ENCODE measurements around the gene GPRC5C.

The GPRC5C gene

GRCh38 chr17:74454197-74455024 lies 22.5 kb downstream of the GPRC5C start:
- peak overlapping the region; percentile 47 for H3K4me3 ChIP-seq (ENCODE audit: low read length)

GRCh38 chr17:74455025-74455545 lies 23.2 kb downstream of the GPRC5C start:
- H3K27me3 ChIP-seq (ENCODE audit: insufficient read depth, low read length): peaks cover 7% of the 10 kb centered on the region
- no peaks in the 10 kb centered on the region for H3K36me3 ChIP-seq (ENCODE audit: insufficient read depth, low read length)
- peaks cover 15% of the 10 kb centered on the region for H3K4me1 ChIP-seq (ENCODE audit: insufficient read depth, low read length)
- H2AFZ ChIP-seq (ENCODE audit: low read depth, low read length): no peak overlapping the region
- H3K9me3 ChIP-seq (ENCODE audit: low read length): no peaks in the 10 kb centered on the region
- H3K4me3 ChIP-seq (ENCODE audit: low read length): no peak overlapping the region

More at GRCh38 chr17:74454197-74455024, 22.5 kb downstream of the GPRC5C start:
- Histone ChIP-seq H3K9me3 (ENCODE audit: low read length) (no peaks in the 10 kb centered on the region), H2AFZ (ENCODE audit: low read depth, low read length) (peak overlapping the region; percentile 80), H3K36me3 (ENCODE audit: insufficient read depth, low read length) (no peaks in the 10 kb centered on the region), H3K4me1 (ENCODE audit: insufficient read depth, low read length) (peaks cover 15% of the 10 kb centered on the region), H3K27me3 (ENCODE audit: insufficient read depth, low read length) (peaks cover 7% of the 10 kb centered on the region)

GRCh38 chr17:74455821-74456220 lies 23.9 kb downstream of the GPRC5C start:
- Histone ChIP-seq H3K9me3 (ENCODE audit: low read length) (no peaks in the 10 kb centered on the region), H3K36me3 (ENCODE audit: insufficient read depth, low read length) (no peaks in the 10 kb centered on the region), H3K4me3 (ENCODE audit: low read length) (no peak overlapping the region), H3K27me3 (ENCODE audit: insufficient read depth, low read length) (peaks cover 7% of the 10 kb centered on the region), H3K4me1 (ENCODE audit: insufficient read depth, low read length) (peaks cover 15% of the 10 kb centered on the region), H2AFZ (ENCODE audit: low read depth, low read length) (no peak overlapping the region)

GRCh38 chr17:74457146-74457819 lies 25.4 kb downstream of the GPRC5C start:
- peaks cover 7% of the 10 kb centered on the region for H3K27me3 ChIP-seq (ENCODE audit: insufficient read depth, low read length)
- no peaks in the 10 kb centered on the region for H3K36me3 ChIP-seq (ENCODE audit: insufficient read depth, low read length)
- no peaks in the 10 kb centered on the region for H3K9me3 ChIP-seq (ENCODE audit: low read length)
- H2AFZ ChIP-seq (ENCODE audit: low read depth, low read length): no peak overlapping the region
- H3K4me1 ChIP-seq (ENCODE audit: insufficient read depth, low read length): peaks cover 15% of the 10 kb centered on the region
- no peak overlapping the region for H3K4me3 ChIP-seq (ENCODE audit: low read length)

DNA sequence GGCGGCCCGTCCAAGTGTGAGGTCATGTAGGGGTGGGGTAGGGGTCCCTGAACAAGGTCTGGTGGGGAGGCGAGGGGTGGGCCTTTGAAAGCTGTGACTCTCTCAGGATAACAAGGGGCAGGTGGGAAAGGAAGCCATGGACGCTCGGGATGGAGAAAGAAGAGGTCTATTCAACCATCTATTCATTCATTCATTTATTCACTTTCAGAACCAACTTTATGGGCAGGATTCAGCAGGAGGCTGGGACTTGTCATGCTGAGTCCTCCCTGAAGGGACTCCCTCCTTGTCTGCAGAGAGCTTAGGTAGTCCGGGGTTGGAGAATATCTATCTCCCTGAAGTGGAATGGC lies 25.9 kb downstream of the GPRC5C start:
- H2AFZ ChIP-seq (ENCODE audit: low read depth, low read length): no peak overlapping the region
- no peaks in the 10 kb centered on the region for H3K36me3 ChIP-seq (ENCODE audit: insufficient read depth, low read length)
- H3K9me3 ChIP-seq (ENCODE audit: low read length): no peaks in the 10 kb centered on the region
- H3K4me1 ChIP-seq (ENCODE audit: insufficient read depth, low read length): peaks cover 15% of the 10 kb centered on the region
- no peak overlapping the region for H3K4me3 ChIP-seq (ENCODE audit: low read length)
- H3K27me3 ChIP-seq (ENCODE audit: insufficient read depth, low read length): peaks cover 6% of the 10 kb centered on the region

GRCh38 chr17:74458835-74459234 lies 26.9 kb downstream of the GPRC5C start:
- Histone ChIP-seq H3K4me3 (ENCODE audit: low read length) (no peak overlapping the region), H3K4me1 (ENCODE audit: insufficient read depth, low read length) (peaks cover 15% of the 10 kb centered on the region)

GRCh38 chr17:74459622-74460021 lies 27.7 kb downstream of the GPRC5C start:
- Histone ChIP-seq H2AFZ (ENCODE audit: low read depth, low read length) (no peak overlapping the region), H3K4me1 (ENCODE audit: insufficient read depth, low read length) (peaks cover 10% of the 10 kb centered on the region), H3K36me3 (ENCODE audit: insufficient read depth, low read length) (no peaks in the 10 kb centered on the region), H3K9me3 (ENCODE audit: low read length) (no peaks in the 10 kb centered on the region), H3K4me3 (ENCODE audit: low read length) (no peak overlapping the region), H3K27me3 (ENCODE audit: insufficient read depth, low read length) (no peaks in the 10 kb centered on the region)

More at GRCh38 chr17:74458835-74459234, 26.9 kb downstream of the GPRC5C start:
- Histone ChIP-seq H2AFZ (ENCODE audit: low read depth, low read length) (no peak overlapping the region), H3K36me3 (ENCODE audit: insufficient read depth, low read length) (no peaks in the 10 kb centered on the region), H3K27me3 (ENCODE audit: insufficient read depth, low read length) (no peaks in the 10 kb centered on the region), H3K9me3 (ENCODE audit: low read length) (no peaks in the 10 kb centered on the region)

DNA sequence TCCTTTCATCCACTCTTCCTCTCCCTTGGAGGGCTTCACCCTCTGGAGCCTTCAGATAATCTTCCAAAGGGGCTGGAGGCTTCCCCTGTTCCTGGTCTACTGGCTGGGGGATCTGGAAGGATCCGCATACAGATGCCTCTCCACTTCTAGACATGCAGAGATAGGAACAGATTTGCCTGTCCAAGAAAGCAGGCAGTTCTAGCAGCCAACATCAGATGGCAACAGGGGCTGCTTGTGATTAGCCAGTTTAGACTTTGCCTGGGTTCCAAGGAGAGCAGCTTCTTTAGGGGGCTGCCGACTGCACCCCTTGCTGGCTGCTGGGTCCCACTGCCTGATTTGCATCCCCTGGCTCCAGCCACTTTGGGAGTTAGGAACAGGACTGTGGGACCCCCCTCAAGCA lies 28.4 kb downstream of the GPRC5C start:
- no peak overlapping the region for H3K4me3 ChIP-seq (ENCODE audit: low read length)
- peaks cover 4% of the 10 kb centered on the region for H3K4me1 ChIP-seq (ENCODE audit: insufficient read depth, low read length)
- no peaks in the 10 kb centered on the region for H3K9me3 ChIP-seq (ENCODE audit: low read length)
- no peak overlapping the region for H2AFZ ChIP-seq (ENCODE audit: low read depth, low read length)
- H3K27me3 ChIP-seq (ENCODE audit: insufficient read depth, low read length): no peaks in the 10 kb centered on the region
- no peaks in the 10 kb centered on the region for H3K36me3 ChIP-seq (ENCODE audit: insufficient read depth, low read length)

DNA sequence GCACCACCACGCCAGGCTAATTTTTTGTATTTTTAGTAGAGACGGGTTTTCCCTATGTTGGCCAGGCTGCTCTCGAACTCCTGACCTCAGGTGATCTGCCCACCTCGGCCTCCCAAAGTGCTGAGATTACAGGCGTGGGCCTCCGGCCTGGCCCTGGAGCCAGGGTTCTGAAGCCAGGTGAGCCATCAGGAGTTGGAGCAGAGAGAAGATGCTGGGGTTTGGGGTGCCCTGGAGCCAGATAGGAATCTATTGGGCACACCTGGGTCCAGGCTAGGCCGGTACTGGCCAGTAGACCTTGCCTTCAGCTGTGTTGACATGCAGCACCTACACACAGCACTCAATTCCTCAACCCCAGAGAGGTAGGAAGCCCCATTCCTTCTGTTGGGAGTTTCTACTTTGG lies 29.1 kb downstream of the GPRC5C start:
- Histone ChIP-seq H3K4me3 (ENCODE audit: low read length) (no peak overlapping the region), H3K9me3 (ENCODE audit: low read length) (no peaks in the 10 kb centered on the region), H3K4me1 (ENCODE audit: insufficient read depth, low read length) (no peaks in the 10 kb centered on the region), H2AFZ (ENCODE audit: low read depth, low read length) (no peak overlapping the region), H3K27me3 (ENCODE audit: insufficient read depth, low read length) (no peaks in the 10 kb centered on the region), H3K36me3 (ENCODE audit: insufficient read depth, low read length) (no peaks in the 10 kb centered on the region)

- Histone ChIP-seq H3K36me3 (ENCODE audit: insufficient read depth, low read length) (no peaks in the 10 kb centered on the region), H3K4me1 (ENCODE audit: insufficient read depth, low read length) (no peaks in the 10 kb centered on the region), H2AFZ (ENCODE audit: low read depth, low read length) (no peak overlapping the region), H3K27me3 (ENCODE audit: insufficient read depth, low read length) (no peaks in the 10 kb centered on the region), H3K4me3 (ENCODE audit: low read length) (no peak overlapping the region), H3K9me3 (ENCODE audit: low read length) (no peaks in the 10 kb centered on the region)
Measured at GRCh38 chr17:74461611-74462010, 29.7 kb downstream of the GPRC5C start.

GRCh38 chr17:74464730-74465377 lies 33.0 kb downstream of the GPRC5C start:
- H3K4me1 ChIP-seq (ENCODE audit: insufficient read depth, low read length): no peaks in the 10 kb centered on the region
- no peak overlapping the region for H3K4me3 ChIP-seq (ENCODE audit: low read length)
- no peak overlapping the region for H2AFZ ChIP-seq (ENCODE audit: low read depth, low read length)
- H3K36me3 ChIP-seq (ENCODE audit: insufficient read depth, low read length): no peaks in the 10 kb centered on the region
- H3K27me3 ChIP-seq (ENCODE audit: insufficient read depth, low read length): no peaks in the 10 kb centered on the region
- H3K9me3 ChIP-seq (ENCODE audit: low read length): no peaks in the 10 kb centered on the region

DNA sequence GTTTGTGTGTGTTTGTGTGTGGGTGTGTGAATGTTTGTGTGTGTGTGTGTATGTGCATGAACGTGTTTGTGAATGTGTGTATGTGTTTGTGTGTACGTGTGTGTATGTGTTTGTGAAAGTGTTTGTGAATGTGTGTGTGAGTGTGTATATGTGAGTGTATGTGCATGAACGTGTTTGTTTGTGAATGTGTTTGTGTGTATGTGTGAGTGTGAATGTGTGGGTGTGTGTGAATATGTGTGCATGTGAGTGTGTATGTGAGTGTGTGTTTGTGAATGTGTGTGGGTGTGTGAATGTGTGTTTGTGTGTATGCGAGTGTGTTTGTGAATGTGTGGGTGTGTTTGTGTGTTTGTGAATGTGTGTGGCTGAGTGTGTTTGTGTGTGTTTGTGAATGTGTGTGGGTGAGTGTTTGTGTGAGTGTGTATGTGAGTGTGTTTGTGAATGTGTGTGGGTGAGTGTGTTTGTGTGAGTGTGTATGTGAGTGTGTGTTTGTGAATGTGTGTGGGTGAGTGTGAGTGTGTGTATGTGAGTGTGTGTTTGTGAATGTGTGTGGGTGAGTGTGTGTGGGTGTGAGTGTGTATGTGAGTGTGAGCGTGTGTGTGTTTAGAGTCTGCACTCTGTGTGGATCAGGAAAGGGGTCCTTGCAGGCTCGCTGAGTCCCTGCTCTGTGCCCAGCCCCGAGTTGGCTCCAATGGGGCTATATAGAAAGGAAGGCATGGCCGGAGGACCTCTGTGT lies 33.7 kb downstream of the GPRC5C start:
- H2AFZ ChIP-seq (ENCODE audit: low read depth, low read length): no peak overlapping the region
- no peak overlapping the region for H3K4me3 ChIP-seq (ENCODE audit: low read length)
- H3K4me1 ChIP-seq (ENCODE audit: insufficient read depth, low read length): no peaks in the 10 kb centered on the region
- no peaks in the 10 kb centered on the region for H3K36me3 ChIP-seq (ENCODE audit: insufficient read depth, low read length)
- H3K9me3 ChIP-seq (ENCODE audit: low read length): no peaks in the 10 kb centered on the region
- H3K27me3 ChIP-seq (ENCODE audit: insufficient read depth, low read length): no peaks in the 10 kb centered on the region

Data from neuron (in vitro differentiated cells).